ENCODE results near the gene COL3A1.

Gene COL3A1

DNA sequence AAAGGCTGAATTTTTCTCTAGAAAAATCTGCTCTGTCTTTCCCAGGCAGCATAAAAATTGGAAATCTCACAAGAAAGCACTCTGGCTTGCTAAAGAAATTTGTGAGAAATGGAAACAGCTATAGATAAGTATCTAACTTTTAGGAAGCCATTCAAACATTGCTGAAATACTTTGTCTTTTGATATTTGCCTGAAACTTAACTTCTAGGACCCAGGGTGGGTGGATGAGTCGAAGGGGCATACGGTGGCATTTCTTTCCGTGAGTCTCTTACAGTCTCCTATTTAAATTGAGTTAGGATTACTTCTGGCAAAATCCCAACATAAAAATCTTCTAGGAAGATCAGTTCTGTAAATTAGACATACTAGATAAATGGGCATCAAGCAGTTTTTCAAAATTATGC, 532 bp upstream of the COL3A1 start:
- no peak for DNase-seq (ENCODE audit: extremely low read depth in 1 of 2, low read depth in 1 of 2)

DNA sequence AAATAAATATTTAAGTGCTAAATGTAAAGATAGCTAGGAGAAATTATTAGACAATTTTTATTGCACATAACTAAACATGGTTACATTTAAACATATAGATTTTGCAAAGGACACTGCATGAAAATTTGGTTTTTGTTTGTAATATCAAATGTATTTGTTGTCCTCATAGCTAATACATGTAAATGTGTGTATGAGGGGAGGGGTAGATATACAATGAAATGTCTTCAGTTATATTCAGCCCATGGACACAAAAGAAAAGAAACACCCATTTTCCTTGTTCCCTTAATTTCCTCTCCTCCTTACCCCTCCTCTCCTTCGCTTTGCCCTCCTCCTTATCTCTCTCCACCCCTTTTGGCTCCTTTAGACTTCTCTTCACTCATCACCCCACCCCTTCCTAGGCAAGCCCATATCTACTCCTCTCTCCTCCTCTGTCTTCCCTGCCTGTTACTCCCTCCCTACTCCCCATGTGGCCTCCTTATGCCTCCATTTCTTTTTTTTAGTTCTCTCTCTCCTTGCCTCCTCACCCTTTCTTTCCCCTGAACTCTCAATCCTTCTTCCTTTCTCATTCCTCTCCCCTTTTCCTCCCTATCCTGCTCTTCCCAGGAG, 1.4 kb downstream of the COL3A1 start:
- DNase-seq (ENCODE audit: extremely low read depth in 1 of 2, low read depth in 1 of 2) = no peak

DNA sequence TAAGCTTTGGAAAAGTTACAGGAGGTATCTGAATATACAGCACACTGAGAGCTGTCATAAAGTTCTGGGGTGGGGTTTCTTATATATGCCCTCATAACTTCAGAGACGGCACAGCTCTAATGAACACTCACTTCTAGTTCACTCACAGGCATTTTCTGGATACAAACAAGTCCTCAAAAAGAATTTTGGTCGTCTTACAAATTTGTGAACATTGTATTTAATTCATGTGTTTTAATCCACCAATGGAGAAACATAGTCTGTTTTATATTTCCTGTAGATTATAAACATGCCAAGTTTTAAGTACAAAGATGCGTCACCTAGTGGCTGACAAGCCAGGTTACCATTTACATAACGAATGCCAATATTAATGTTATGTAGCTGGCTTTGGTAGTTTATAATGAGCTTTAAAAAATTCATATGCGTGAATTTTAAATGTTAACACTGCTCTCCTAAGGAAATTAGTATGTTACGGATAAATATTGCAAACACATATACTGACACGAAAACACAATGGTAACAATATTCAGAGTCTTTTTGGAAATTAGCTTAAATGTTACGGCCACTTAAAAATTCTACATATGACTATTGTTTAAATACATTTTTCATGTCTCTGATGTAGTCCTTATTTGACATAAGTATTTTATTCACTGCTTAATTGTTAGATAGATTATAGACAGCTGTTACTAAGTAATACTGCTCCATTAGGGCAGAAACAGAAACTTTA, 2.5 kb downstream of the COL3A1 start:
- DNase-seq (ENCODE audit: extremely low read depth in 1 of 2, low read depth in 1 of 2) = no peak

DNA sequence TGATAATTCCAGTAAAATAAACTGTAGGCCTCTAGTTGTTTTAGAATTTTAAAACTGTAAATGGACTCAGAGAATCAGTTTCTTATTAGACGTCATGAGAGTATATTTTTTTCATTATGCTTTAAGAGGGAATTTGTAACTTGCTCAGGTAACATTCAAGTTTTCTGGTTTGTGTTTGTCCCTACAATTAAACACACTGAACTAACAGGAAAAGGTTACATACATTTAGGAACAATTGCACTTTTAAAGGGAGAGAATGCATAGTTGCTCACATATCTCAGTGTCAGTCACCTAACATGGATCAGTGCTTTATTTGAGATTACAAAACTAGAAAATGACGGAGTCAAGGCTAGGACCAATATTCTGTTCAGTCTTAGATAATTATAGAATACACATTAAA, 3.1 kb downstream of the COL3A1 start:
- DNase-seq (ENCODE audit: extremely low read depth in 1 of 2, low read depth in 1 of 2) = no peak

DNA sequence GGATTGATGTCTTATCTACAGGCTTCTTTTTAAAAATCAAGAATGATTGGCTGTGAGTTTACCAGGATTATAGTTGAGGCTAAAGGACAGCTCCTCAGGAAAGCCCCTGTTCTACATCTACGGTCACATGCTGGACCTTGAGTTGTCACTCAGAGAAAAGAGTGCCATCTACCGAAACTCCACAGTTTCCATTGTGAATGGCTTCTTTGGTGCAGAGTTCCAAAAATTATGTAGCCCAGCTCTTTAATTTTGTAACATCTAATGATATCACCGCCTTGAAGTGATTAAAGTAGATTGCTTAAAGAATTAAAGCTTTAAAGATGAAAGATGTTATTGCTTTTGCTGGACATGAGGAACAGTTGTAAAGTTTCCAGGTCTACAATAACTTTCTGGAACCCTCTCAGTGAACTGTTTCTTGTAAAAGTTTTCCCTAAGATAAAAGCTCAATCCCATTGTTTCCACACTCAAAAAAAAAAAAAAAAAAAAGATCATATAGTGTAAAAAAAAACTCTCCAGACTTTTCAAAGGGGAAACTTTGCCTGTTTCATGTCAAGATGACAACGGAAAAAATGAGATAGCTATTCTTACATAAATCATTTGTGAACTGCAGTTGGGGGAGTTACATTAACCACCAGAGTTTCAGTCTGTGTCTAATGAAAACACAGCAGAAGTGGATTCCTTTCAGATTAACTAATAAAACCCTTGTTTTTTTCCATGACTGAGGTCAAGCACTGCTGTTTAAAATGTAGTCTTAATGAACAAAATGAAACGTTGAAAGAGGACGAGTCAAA, 4.3 kb downstream of the COL3A1 start:
- no peak for DNase-seq (ENCODE audit: extremely low read depth in 1 of 2, low read depth in 1 of 2)

DNA sequence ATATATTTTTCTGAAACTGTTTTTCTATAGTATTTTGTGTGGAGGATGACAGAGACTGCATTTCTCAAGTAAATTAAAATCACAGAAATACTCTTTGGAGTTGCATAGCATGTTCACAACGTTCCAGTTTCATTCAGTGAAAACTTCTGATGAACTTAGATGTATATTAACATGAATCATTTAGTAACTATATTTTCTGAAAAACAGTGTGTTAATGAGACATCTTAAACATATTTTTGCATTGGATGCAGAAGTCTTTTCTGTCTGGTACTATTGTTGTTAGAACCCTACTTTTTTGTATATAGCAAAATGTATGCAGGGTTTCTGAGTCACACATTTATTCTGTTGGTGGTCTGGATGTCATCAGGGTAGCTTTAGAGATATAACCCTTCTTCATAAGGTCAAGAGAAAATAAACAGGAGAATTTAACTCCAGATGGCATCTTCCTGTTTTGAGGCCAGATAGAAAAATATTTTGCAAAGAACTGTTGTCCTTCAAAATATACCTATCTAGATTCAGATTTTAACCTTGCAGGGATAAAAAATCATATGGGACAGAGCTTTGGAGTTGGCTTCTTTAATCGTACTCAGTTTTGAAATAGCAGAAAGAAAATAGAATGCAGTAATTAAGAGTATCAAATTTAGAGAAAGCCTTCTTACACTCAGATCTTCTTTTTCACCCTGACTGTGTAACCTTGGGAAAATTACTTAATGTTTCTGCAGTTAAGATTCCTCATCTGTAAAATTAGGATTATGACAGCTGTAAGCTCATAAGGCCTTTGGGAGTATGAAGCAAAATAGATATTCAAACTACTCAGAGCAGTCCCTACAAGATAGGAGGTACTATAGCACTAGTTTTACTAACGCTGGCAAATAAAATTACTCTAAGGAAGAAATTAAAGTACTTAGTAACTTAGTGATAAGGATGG, 5.3 kb downstream of the COL3A1 start:
- no peak for DNase-seq (ENCODE audit: extremely low read depth in 1 of 2, low read depth in 1 of 2)

DNA sequence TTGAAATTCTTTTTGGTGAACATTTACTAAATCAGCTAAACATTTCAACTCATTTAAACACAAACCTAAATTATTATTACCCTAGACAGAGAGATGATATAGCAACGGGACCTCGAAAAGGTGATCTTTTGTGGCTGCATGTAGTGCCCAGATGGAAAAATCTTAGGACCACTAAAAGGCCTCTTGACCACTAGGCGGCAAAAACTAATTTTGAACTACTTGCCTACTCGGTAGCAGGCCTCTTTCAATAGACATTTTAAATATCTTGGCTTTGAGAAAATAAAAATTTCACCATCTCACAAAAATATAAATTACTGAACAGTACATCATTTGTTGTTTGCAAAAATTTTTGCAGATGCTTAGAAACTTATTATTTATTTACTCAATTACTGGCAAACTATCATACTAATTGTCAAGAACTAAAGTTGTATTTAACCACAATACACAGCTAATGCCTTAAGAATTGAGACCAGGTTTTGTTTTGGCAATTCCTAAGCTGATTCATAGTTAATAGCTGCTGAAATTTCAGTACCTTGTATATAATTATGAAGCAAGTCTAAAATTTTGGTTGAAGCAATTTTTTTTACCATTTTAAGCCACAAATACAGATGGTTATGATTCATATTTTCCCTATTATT, 9.4 kb downstream of the COL3A1 start:
- DNase-seq (ENCODE audit: extremely low read depth in 1 of 2, low read depth in 1 of 2) = no peak

DNA sequence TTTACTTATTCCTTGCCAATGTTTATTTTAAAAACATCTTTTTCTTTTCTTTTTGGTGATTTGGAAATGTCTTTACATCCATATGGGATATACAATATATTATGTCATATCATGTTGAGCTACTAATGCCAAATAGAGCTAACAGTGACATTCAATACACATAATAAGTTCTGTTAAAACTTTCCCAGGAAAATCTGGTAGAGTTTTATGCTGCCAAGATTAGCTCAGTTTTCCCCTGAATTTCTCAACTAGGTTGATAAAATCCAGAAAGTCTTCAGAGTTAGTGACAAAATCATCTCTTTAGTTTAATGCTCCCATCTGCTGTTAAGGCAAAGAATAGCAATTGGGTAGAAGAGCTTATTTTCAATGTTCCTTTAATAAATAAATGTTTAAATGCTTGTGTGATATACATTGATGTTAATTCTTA, 9.9 kb downstream of the COL3A1 start:
- no peak for DNase-seq (ENCODE audit: extremely low read depth in 1 of 2, low read depth in 1 of 2)

DNA sequence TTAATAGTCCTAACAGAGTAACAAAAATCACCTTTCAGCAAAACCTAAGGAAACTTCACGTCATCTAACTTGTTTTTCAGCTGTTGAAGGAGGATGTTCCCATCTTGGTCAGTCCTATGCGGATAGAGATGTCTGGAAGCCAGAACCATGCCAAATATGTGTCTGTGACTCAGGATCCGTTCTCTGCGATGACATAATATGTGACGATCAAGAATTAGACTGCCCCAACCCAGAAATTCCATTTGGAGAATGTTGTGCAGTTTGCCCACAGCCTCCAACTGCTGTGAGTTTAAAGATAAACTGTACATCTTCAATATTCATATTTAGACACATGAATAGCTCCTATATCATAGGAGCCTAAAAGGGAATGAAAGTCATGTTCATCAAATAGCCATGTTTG, 10.5 kb downstream of the COL3A1 start:
- DNase-seq (ENCODE audit: extremely low read depth in 1 of 2, low read depth in 1 of 2) = no peak

DNA sequence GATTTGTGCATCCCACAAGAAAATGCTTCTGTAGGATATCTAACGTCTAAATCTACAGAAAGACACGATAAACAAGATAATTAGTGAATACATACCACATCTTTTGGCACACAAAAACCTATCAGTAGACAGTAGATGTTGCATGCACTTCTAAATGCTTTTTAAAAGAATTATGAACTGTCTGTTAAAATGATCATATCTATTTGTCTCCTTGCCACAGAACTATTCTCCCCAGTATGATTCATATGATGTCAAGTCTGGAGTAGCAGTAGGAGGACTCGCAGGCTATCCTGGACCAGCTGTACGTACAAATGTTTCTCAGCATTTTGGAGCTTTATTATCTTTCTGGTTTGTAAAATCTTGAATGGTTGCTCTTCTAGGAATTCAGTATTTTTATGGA, 12.7 kb downstream of the COL3A1 start:
- no peak for DNase-seq (ENCODE audit: extremely low read depth in 1 of 2, low read depth in 1 of 2)

DNA sequence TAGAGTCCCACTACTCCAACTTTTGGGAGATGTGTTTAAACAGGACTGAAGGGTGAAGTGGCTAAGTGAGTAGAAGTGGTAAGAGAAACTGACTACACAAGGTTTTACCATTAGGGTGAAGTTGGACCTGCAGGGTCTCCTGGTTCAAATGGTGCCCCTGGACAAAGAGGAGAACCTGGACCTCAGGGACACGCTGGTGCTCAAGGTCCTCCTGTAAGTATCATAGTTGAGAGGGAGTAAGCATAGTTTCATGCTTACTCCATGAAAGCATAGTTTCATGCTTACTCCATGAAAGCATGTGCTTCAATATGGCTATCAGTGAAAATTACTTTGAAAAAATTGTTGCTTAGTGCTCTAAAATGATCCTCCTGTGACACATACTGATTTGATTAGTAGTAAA, 19.1 kb downstream of the COL3A1 start:
- DNase-seq (ENCODE audit: extremely low read depth in 1 of 2, low read depth in 1 of 2) = no peak

DNA sequence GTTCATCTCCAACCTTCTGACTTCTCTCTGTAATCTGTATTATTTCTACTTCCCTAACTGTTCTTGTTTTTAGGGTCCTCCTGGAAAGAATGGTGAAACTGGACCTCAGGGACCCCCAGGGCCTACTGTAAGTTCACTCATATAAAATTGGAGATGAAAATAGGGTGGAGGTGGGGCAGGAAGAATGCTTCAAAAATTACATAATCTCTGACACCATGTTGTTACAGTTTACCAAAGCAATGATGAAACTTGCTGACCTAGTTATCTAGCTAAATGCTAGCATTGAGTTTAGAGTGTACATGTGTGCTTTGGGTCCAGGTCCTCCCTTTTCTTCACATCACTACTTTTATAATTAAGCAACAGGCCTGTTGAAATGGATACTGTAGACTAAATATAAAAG, 23.1 kb downstream of the COL3A1 start:
- no peak for DNase-seq (ENCODE audit: extremely low read depth in 1 of 2, low read depth in 1 of 2)

DNA sequence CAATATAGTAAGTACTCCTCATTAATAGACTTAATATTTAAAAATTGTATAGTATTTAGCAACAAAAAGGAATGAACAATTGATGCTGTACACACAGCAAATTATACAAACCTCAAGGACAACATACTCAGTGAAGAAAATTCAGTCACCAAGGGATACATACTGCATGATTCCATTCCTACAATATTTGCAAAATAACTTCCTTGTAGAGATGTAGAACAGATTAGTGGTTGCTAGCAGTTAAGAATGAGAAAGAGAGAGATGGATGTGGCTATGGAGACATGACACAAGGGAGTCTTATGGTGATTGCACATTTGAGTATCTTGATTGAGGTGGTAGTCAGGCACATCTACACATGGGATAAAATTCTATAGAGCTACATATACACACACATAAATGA, 26.0 kb downstream of the COL3A1 start:
- no peak for DNase-seq (ENCODE audit: extremely low read depth in 1 of 2, low read depth in 1 of 2)

DNA sequence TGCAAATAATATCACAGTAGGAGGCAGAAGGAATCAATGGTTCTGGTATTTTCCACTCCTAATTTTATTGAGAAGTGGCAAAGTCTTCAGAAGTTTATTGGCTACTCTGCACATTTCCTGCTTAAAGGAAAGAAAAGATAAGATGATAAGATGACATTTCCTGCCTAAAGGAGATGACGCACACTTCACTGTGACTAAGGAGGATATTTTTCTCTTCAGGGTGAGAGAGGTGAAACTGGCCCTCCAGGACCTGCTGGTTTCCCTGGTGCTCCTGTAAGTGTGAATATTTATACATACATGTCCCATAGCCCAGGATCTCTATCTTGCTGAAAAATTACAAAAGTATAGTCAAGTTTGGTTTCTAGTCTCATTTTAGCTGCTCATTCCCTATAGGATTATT, 27.9 kb downstream of the COL3A1 start:
- no peak for DNase-seq (ENCODE audit: extremely low read depth in 1 of 2, low read depth in 1 of 2)

DNA sequence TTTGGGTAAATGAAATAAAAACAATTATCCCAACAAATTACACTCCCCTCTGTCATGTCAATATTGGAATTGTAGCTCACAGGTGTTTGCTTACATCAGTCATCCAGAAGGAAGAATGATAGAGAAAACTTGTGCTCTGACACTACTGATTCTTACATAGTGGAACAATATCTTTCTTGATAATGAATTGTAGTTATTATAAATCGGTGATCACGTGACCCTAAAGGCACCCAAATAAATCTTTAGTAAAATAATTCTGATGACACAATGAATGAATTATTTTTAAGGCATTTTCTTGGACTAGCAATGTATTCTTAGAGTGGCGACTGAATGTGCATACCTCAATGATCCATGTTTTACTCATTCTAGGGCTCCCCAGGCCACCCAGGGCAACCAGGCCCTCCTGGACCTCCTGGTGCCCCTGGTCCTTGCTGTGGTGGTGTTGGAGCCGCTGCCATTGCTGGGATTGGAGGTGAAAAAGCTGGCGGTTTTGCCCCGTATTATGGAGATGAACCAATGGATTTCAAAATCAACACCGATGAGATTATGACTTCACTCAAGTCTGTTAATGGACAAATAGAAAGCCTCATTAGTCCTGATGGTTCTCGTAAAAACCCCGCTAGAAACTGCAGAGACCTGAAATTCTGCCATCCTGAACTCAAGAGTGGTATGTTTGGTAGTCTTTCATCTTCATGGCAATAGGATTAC, 34.5 kb downstream of the COL3A1 start:
- DNase-seq (ENCODE audit: extremely low read depth in 1 of 2, low read depth in 1 of 2) = no peak

DNA sequence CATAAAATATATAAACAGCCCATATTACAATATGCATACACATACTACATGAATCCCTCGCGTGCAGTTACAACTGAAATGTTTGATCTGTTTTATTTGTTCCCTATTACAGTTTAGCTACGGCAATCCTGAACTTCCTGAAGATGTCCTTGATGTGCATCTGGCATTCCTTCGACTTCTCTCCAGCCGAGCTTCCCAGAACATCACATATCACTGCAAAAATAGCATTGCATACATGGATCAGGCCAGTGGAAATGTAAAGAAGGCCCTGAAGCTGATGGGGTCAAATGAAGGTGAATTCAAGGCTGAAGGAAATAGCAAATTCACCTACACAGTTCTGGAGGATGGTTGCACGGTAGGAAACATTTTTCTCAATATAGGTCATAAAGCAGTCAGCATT, 36.4 kb downstream of the COL3A1 start:
- no peak for DNase-seq (ENCODE audit: extremely low read depth in 1 of 2, low read depth in 1 of 2)

DNA sequence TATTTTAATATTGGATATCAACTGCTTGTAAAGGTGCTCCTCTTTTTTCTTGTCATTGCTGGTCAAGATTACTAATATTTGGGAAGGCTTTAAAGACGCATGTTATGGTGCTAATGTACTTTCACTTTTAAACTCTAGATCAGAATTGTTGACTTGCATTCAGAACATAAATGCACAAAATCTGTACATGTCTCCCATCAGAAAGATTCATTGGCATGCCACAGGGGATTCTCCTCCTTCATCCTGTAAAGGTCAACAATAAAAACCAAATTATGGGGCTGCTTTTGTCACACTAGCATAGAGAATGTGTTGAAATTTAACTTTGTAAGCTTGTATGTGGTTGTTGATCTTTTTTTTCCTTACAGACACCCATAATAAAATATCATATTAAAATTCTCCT, 38.2 kb downstream of the COL3A1 start:
- no peak for DNase-seq (ENCODE audit: extremely low read depth in 1 of 2, low read depth in 1 of 2)

DNA sequence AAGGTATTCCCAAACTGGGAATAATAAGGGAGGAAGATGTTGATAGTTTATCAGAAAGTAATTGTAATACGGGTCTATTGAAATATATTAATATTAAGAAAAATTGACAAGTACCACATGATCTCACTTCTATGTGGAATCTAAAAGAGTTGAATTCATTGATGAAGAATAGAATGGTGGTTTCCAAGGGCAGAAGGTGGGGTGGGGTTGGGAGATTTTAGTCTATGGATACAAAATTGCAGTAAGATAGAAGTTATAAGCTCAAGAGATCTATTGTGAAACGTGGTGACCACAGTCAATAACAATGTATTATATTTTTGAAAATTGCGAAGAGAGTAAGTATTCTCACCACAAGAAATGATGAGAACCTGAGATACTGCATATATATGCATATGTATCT, 38.9 kb downstream of the COL3A1 start:
- DNase-seq (ENCODE audit: extremely low read depth in 1 of 2, low read depth in 1 of 2) = no peak

DNA sequence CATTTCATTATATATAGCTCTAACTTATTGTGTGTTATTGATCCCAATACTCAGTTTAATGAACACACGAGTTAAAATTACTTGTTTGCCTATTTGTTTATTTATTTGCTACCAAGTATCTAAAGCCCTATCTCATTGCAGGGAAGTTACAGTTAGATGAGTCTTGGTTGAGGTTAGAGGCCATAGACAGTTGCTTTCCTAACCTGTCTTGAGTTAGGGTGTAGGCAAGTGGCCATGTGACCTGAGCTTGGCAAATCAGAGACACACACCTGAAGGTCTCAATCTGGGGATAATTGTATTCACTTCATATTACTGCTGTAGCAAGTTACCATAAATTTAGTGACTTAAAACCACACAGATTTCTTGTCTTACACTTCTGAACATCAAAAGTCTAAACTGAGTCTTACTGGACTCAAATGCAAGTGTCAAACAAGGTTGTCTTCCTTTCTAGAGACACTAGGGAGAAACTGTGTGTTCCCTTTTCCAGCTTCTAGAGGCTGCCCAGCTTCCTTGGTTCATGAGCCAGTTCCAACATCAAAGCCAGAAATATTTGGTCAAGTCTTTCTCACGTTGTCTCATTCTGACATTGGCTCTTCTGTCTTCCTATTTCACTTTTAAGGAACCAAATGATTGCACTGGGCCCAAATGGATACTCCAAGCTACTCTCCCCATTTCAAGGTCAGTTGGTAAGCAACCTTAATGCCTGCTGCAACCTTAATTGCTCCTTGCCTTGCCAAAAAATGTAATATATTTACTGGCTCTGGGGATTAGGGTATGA, 39.7 kb downstream of the COL3A1 start:
- DNase-seq (ENCODE audit: extremely low read depth in 1 of 2, low read depth in 1 of 2) = no peak
